ENCODE measurements around the gene RGPD6.
"Not testable (repeated sequence)": the region's sequence is repeated elsewhere in the genome, so short reads cannot be mapped to it uniquely, and the experiment has no call there.

RGPD6 gene

DNA sequence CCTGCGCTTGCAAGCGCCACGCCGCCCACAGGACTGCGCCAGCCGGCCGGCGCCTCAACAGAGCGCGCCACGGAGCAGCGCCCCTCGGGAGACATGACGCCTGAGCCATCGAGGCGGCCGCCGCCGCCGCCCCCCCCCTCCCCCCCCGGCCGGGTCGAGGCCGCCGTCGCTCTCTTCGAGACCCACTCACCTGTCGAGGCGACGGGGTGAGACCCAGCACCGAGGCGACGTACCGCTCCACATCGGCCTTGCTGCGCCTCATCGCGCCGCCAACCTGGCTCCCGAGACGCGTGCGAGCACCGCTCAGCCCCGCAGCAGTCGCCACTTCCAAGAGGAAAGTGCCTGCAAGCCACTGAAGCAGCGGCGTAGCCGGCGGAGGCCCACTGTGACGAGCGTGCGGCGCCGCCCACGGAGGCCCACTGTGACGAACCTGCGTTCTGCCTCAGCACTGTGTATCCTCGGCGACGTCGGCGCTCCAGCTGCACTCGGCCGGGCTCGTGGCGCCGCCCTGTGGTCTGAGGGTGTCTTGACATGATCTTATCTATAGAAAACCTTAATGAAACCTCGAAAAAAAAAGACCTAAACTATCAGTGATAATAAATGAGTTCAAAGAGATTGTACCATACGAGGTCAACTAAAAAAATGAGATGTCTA is at the start of gene RGPD6:
TSS of gene RGPD6 (minus strand) at position 460 of the 654 bp plus-strand sequence. CDS start at position 262, 198 bp downstream.
- not testable (repeated sequence) for DNase-seq

DNA sequence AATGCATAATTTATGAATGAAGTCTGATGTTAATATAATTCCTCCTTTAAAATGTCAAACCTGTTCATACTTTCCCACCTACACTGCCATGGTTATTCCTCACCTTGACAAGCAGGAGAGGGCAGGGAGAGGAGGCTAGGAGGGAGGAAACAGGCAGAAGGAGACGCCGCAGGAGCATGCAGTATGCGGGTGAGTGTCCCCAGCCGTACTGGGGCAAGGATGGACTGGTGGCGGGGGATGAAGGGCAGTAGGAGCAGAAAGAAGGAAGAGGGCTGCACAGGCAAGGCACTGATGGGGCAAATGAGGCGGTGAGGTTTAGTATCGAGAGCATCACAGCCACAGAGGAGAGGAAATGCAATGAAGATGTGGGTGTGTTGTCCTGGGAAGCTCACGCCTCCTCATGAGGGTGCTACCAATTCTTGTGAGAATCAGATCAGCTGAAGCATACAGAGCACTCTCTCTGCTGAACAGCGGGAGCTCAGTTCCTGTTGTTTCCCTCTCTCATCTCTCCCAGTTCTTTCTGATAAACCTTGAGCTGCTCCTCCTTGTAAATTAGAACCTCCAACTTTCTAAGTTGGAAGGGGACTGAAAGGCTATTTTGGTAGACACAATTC is 42.4 kb upstream of the RGPD6 start:
- DNase-seq = not testable (repeated sequence)

DNA sequence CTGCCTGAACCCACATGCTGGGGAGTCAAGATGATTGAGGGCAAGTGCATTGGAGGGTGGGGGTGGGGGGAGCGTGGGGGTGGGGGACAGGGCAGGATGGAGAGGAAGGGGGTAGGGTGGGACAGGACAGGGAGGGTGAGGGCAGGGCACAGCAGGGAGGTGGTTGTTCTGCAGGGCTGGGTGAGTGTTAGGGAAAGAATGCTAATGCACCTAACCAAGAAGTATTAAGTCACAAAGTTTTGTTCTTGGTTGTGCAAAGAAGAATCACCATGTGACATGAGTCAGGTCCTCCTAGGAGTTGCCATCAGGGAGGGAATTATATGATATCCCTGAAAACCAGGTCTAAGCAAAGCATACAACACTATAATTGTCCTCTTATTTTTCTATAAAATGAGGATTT is 36.9 kb upstream of the RGPD6 start:
- DNase-seq = not testable (repeated sequence)

DNA sequence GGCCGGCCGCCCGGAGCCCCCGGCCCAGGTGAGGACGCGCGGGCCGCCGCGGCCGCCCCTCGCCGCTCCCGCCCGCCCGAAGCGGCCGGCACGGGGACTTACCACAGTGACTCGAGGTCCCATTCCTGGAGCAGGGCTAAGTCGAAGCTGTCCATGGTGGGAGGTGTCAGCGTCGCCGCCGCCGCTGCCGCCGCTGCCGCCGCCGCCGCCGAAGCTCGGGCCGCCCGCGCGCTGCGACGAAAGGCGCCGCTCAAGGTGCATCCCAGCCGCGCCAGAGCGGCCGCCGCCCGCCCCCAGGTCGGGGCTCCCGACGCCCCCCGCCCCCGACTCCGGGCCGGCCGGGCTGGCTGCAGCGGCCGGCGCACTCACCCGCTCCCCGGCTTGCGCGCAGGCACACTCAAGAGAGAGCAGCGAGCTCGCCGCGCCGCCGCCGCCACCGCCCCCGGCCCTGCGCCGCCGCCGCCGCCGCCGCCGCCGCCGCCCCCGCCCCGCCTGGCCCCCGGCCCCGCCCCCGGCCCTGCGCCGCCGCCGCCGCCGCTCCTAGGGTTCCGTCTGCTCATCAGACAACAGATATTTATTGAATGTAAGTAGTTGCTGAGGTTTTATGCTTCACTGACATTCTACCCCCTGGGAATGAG is 33.7 kb upstream of the RGPD6 start:
- not testable (repeated sequence) for DNase-seq

DNA sequence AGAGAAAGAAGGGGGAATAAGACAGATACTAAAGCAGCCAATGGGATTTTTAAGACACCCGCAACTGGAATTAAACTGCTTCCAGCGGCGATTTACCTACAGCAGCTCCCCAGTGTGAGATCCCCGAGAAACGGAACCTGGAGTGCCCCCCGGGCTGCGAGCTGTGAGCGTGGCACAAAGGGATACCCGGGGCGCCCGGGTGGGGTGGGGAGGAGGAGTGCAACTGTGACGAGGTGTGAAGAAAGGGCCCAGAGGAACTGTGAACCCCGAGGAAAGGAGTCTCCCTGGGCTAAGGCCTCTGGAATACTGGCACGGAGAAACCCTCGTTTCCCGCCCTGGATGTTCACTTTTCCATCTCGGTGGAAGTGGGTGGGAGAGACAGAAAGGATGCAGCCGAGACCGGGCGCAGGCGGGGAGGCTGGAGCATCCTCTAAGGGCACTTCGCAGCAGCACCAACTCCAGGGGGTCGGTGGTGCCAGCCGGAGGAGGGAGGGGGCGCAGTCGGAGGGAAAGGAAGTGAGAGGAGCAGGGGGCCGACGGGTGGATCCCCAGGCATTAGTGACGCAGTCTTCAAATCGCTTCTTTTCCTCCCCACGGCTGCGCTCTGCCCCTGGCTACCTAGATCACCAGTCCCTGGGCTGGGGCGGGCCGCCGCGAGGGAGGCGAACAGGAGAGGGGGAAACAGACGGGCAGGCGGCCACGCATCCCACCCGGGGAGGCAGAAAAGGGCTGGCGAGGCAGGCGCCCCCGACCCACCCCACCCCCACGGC is 33.0 kb upstream of the RGPD6 start:
- not testable (repeated sequence) for DNase-seq

DNA sequence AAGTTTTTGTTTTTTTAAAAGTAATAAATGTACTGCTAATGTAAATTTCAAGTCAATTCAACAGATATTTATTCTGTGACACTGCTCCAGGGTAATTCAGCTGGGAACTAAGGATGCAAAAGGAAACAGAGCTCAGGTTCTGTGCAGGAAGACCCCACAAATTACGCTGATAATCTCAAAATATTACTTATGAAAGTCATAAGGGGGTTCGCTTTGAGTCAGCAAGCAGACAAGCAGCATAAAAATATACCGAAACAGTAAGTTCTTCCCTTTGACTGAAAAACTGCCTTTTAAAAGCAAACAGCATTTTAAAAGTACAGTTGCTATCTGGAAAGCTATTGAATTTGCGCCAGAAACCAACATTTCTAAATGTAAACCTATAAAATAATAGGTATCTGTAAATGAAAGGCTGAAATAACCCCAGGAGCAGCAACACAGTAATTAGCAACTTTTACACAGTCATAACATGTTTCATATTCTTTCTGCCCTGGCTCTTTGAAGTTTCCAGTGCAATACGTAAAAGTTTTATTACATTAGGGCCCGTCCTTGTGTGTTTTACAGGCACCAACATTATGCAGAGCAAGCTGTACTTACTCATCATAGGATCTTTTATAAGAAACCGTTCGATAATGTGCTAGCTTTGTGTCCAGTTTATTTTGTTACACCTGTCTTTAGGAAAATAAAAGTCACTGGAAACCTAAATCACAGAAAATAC is 31.9 kb upstream of the RGPD6 start:
- not testable (repeated sequence) for DNase-seq

DNA sequence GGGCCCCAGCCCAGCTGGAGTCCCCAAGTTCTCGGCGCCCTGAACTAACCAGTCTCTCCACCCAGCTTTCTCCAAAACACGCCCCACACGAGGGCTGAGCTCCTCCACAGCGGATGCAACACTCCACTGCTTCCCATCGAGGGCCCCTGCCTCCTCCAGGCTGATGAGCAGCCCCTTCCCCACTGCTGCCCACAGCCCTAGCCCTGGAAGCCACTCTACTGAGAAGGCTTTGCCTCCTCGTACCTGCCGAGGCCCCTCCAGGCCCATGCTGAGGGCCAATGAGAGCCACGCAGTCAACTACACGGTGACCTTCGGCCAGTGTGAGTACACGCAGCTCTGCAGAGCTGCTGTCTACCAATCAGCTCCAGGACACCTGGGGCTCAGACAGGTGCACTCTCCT is 28.0 kb upstream of the RGPD6 start:
- DNase-seq = not testable (repeated sequence)

DNA sequence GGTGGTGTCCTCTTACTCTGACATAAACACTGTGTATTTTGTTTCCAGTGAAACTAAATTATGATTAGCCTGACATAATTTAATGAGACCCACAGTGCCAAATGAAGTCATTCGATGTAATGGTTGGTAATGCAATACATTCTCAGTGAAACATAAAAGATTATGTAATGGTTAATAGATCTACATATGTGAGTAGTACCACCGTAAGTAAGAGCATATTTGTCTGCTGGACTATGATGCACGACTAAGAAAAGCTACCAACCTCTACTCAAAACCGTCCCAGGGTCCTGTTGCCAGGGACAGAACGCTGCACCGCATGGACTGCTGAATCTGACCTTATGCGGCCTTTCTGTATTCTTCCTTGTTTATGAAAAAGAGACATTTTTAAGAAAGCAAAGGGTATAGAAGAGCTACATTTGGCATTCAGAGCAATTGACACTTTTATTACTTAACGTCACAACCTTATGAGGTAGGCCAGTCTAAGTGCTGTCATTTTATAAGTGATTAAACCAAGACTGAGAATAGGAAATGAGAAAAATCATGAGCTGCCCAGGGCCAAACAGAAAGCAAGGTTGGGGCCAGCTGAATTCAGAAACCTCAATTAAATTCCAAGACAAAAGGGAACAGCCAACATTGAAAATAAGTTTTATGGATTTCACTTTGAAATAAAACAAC is 27.0 kb upstream of the RGPD6 start:
- DNase-seq = not testable (repeated sequence)

DNA sequence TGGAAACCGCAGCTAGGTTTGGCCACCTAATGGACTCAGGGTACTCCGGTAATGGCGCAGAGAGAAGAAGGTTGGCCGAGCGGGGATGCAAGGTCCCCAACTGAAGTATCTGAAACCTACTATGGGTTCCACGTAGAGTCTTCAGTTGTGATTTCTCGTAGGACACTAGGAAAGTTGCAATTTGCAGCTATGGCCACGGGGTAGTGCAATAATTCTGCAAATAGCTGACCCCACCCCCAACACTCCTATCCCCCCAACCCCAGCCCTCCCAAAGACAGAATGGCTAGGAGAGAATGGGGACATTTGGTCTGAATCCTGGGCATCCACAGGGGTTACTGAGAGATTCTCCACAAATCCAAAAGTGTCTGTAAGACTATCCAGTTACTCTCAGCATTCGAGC is 25.1 kb upstream of the RGPD6 start:
- DNase-seq = not testable (repeated sequence)

DNA sequence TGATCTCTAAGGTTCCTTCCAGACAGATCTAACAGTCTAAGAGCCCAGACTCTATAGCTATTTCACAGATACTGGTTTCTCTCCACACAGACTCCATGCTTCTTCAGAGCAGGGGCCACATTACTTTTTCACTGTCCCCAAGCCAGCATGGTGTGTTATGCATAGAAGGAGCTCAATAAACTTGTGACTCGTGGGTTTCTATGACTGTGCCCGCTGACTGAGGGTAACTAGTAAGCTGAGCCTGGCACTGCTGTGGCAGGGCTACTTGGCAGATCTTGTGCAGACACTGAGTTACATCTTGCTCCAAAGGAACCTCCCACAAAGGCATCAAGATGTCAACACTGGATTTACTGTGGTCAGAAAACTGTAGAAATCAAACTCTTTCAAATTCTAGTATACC is 15.0 kb upstream of the RGPD6 start:
- DNase-seq = not testable (repeated sequence)

DNA sequence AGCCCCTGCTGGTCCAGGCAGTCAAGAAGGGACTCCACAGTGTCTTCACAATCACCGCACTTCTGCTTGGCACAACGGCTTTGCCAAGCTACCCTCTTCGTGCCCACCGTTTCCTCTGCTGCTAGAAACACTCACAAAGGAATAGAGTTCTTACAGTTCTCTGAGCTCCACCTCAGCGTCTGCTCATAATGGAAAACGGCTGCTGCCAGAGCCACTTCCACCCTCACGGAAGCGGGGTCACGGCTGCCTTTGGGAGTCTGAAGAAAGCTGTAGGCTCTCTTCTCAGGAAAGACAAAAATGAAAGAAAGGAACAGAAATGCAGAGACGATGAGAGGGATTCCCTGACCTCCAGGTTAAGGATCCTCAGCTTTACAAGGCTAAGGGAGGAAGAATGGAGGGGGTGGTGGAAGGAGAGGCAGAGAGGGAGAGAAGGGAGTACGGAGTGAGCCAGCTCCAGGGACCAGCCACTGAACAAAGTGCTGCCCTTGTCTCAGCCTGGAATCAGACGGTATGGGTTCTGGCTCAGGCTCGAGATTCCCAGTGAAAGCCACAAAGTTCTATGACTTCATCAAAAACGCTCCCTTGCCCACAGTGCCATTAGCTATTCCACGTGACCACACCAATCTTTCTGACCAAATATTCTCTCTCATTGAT is 12.8 kb upstream of the RGPD6 start:
- not testable (repeated sequence) for DNase-seq

DNA sequence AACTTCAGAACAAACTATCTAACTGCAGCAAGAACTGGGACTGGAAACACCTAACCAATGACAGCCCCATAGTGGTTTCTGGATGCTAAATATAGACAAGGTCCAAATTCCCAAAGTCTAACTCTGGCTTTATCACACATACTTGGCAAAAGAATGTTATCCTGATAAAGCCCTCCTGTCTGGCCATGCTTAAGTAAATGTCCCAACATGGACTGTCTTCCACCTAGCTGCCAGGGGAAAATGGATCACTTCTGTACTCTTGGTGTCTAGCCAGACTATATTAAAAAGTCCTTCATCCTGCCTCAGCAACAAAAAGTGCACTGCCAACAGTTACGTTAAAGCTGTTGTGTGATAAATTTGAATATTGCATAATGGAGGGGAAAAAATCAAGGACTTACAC is 11.5 kb upstream of the RGPD6 start:
- not testable (repeated sequence) for DNase-seq

DNA sequence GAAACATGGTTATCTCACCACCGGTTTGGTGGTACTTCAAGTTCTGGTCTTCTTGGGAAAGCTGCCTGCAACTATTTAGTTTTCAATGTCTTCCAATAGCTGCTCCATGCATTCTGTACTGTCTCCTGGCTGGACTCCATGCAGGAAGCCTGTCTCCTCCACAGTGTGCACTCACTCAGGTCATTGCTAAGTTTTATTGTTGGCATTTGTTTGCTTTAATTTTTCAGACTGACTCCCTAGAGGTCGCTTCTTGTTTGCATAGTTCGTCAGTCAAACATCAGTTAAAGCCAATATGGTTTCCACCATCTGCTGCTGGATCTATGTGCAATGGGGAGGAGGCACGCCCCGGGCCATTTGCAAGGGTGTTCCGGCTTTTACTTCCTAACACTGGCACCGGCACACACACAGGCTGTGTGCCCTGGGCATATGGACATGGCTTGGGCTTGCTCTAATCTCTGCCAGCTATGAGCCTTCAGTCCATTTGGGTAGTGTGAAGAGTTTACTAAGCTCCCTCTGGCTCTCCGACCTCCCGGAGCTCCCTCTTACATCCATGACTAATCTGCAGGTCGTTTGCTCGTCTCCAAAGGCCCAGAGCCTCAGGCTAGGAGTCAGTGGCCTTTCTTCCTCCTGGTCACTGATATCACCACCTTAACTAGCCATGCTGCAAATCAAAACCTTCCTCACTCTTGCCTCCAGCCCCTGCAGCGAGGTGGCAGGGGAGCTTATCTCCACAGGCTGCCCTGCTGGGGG is 2.4 kb upstream of the RGPD6 start:
- DNase-seq = not testable (repeated sequence)

DNA sequence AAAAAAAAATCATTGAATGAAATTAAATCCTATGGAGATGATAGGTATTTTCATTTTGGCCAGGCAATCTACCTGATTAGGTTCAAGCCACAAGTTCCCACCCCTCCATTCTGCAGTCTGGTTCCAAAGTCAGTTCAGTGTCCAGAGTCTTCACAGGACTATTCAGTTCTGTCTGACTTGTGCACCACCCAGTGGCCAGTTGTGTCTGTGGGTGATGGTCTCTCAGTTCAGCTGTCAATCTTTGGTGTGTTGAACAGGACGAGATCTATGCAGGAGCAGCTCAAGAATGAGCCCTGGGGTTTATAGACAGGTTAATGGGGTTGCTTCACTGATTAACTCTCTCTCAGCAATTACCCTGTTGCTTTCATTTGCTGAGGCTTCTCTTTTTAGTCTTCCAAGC is 1.4 kb upstream of the RGPD6 start:
- DNase-seq = not testable (repeated sequence)

DNA sequence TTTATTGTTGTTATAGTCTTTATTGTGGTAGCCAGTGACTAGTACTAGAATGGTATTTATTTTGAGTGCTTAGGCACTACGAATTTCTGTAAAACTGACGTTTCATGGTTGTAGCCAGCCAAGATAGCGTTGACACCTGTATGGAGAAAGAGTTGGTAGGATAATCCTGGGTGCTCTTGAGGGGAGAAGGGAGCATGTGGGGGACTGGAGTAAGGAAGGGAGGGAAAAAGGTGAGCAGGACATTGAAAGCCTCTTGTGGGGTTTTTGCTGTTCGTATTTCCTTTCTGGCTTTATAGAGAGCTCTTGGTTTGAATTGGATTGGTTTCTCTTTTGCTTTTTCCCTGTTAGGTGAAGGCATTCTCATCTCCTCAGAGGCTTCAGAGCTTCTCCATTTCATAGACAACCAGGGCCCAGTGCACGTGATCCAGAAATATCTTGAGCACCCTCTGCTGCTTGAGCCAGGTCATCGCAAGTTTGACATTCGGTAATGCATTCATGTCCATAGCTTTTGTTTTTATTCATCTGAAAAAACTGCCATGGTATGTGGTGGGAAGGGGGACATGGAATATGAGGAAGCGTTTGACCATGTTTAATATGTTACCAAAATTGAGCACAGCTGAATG is 77.2 kb downstream of the RGPD6 start:
- DNase-seq = not testable (repeated sequence)

DNA sequence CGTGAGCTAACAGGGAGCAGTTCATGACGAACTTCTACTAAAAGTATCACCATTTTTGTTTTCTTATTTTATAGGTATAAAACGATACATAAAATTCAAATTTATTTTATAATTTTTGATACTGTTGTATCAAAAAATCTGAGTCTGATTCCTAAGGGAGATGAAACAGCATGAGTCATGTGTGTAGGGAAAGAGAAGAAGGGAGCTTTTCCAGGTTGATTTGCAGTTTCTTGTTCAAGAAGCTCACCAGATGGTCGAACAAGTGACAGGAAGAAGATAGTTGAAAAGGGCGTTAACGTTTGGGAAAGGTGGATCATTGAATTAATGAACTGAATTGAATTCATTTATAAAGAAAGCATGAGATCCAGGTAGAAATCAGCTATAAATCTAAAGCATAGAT is 81.0 kb downstream of the RGPD6 start:
- DNase-seq = not testable (repeated sequence)

DNA sequence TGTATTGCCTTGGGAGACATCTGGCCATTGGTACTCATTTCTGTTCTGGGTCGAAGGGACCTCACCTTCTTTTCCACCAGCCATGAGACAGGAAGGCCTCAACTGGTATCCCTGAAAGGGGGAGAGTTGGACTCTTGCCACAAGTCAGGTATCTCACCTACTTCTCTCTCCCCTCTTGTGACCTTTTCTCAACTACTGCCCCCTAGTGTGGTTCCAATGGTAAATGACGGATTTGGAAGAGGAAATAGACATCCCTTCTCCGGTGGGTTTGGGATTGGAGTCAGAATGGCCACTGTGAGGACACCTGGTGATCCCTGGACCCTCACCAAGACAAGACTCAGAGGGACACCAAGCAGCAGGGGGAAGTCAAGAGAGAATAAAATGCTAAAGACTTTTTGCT is 82.5 kb downstream of the RGPD6 start:
- not testable (repeated sequence) for DNase-seq

DNA sequence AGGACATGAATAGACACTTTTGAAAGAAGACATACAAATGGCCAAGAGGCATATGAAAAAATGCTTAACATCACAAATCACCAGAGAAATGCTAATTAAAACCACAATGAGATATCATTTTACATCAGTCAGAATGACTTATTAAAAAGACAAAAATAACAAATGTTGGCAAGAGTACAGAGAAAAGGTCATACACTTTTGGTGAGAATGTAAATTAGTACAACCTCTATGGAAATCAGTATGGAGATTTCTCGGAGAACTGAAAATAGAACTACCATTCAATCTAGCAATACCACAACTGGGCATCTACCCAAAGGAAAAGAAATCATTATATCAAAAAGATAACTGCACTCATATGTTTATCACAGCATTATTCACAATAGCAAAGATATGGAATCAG is 88.0 kb downstream of the RGPD6 start:
- DNase-seq = not testable (repeated sequence)

DNA sequence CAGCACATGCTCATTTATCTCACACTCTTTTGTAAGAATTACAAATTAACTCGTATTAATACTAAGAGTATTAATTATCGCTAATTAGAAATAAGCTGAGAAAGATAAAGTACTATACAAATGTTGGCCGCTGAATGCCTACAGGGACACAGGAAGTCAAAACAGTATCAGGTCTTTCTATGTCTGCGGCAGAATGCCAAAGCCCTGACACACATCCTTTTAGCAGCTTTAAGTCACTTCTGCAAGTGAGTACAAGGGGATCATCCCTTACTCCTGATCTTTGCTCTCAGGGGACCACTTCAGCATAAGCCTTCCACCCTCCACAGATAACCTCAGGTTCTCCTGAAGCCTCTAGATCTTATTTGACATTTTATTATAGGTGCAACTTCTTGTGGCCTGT is 94.3 kb downstream of the RGPD6 start:
- DNase-seq = not testable (repeated sequence)

DNA sequence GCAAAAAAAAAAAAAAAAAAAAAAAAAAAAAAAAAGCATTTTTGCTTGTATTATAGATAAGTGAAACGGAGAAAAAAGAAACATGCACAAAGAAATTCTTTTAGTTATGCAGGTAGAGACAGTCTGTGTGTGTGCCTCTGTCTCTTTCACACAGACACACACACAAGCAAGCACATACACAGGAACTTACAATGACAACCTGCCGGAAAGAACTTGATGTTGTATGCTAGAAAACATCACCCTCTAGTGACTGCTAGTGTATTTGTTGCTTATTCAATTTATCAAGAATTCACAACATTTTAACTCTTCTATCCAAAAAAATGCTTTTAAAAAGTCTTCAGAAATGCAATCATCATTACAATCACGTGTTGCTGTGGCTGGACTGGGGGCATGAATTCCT is 95.8 kb downstream of the RGPD6 start:
- not testable (repeated sequence) for DNase-seq

Data from stimulated activated CD4-positive, alpha-beta T cell treated with anti-CD3 and anti-CD28 coated beads, Interleukin-1b, Interleukin-23, amount 100 ng/mL, for 48 hours (primary cell).